Stimulated activated effector memory CD8-positive, alpha-beta T cell treated with anti-CD3 and anti-CD28 coated beads, Interleukin-12 subunit alpha, Interleukin-12 subunit beta, amount 100 ng/mL, for 72 hours (primary cell): ENCODE results near the gene ARFRP1.
"Not testable (repeated sequence)": the region's sequence is repeated elsewhere in the genome, so short reads cannot be mapped to it uniquely, and the experiment has no call there.

Source experiments
- ATAC-seq: fragments of 150-1000 bp; cut with Tn5 transposase; 2 replicates; pipeline ENCODE4 v1.10.0; 2021
- DNase-seq, 2 donors: peaks; one replicate each; pipeline ENCODE4 v3.0.0; 2021 to 2022; ENCODE audit warnings: low spot score in 2 of 2
- H3K27ac Mint-ChIP-seq: one replicate; pipeline ENCODE4 v1.8.0; 2022; ENCODE audit warnings: mild to moderate bottlenecking, mixed read lengths
- H3K36me3 Mint-ChIP-seq: one replicate; pipeline ENCODE4 v1.8.0; 2022; ENCODE audit warnings: mild to moderate bottlenecking, mixed read lengths
- H3K4me1 Mint-ChIP-seq: one replicate; pipeline ENCODE4 v1.8.0; 2022; ENCODE audit warnings: mixed read lengths
- H3K4me3 Mint-ChIP-seq: one replicate; pipeline ENCODE4 v1.8.0; 2022; ENCODE audit warnings: mild to moderate bottlenecking, mixed read lengths
- H3K9me3 Mint-ChIP-seq: one replicate; pipeline ENCODE4 v1.8.0; 2022; ENCODE audit warnings: mixed read lengths

The ARFRP1 gene

DNA sequence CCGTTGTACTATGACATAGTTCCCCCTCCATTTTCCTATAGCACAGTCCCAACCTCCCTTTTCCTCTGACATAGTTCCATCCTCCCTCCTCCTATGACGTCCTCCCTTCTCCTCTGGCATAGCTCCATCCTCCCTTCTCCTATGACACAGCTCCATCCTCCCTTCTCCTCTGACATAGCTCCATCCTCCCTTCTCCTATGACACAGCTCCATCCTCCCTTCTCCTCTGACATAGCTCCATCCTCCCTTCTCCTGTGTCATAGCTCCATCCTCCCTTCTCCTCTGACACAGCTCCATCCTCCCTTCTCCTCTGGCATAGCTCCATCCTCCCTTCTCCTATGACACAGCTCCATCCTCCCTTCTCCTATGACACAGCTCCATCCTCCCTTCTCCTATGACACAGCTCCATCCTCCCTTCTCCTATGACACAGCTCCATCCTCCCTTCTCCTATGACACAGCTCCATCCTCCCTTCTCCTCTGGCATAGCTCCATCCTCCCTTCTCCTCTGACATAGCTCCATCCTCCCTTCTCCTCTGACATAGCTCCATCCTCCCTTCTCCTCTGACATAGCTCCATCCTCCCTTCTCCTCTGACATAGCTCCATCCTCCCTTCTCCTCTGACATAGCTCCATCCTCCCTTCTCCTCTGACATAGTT lies 15.3 kb upstream of the ARFRP1 start:
- not testable (repeated sequence) for H3K4me3 Mint-ChIP-seq, H3K9me3 Mint-ChIP-seq, DNase-seq, ATAC-seq
- H3K36me3 Mint-ChIP-seq = peaks cover 89% of the 10 kb centered on the region
- H3K4me1 Mint-ChIP-seq = peaks cover 26% of the 10 kb centered on the region
- H3K27ac Mint-ChIP-seq = peak overlapping the region; percentile 48

GRCh38 chr20:63718996-63719395 lies 11.2 kb upstream of the ARFRP1 start:
- Mint-ChIP-seq H3K27ac (no peak overlapping the region), H3K9me3 (peaks cover 5% of the 10 kb centered on the region), H3K36me3 (peaks cover 97% of the 10 kb centered on the region), H3K4me1 (peaks cover 48% of the 10 kb centered on the region), H3K4me3 (no peak overlapping the region)
- DNase-seq = no peak
- no peak for ATAC-seq

DNA sequence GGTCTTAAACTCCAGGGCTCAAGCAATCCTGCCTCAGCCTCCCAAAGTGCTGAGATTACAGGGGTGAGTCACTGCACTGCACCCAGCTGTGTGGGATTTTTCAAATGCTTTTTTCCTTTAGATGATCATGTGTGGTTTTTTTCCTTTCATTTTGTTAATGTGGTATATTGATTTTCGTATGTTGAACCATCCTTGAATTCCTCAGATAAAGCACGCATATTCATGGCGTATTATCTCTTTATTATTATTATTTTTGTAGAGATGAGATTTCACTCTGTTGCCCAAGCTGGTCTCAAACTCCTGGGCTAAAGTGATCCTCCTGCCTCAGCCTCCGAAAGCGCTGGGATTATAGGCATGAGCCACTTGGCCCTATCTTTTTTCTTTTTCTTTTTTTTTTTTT lies 7.1 kb upstream of the ARFRP1 start:
- ATAC-seq (no peak), DNase-seq (no peak)
- H3K4me1 Mint-ChIP-seq = peaks cover 51% of the 10 kb centered on the region
- peaks cover 5% of the 10 kb centered on the region for H3K9me3 Mint-ChIP-seq
- peaks cover 100% of the 10 kb centered on the region for H3K36me3 Mint-ChIP-seq
- no peak overlapping the region for H3K27ac Mint-ChIP-seq
- H3K4me3 Mint-ChIP-seq = no peak overlapping the region

DNA sequence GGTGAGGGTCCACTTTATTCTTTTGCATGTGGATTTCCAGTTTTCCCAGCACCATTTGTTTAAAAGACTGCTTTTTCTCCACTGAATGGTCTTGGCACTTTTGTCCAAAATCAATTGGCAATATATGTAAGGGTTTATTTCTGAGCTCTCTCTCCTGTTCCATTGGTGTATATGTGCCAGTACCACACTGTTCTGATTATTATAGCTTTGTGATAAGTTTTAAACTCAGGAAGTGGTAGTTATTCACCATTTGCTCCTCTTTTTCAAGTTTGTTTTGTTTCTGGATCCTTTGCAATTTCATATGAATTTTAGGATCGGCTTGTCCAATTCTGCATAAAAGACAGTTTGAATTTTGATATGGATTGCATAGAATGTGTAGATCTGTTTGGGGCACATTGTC lies 4.4 kb upstream of the ARFRP1 start:
- peaks cover 90% of the 10 kb centered on the region for H3K36me3 Mint-ChIP-seq
- no peak for ATAC-seq

GRCh38 chr20:63711085-63711645 lies 3.4 kb upstream of the ARFRP1 start:
- Mint-ChIP-seq H3K4me1 (peaks cover 51% of the 10 kb centered on the region), H3K4me3 (no peak overlapping the region), H3K9me3 (no peaks in the 10 kb centered on the region), H3K36me3 (peaks cover 90% of the 10 kb centered on the region), H3K27ac (no peak overlapping the region)
- DNase-seq (no peak), ATAC-seq (no peak)

More for the DNA sequence above, 4.4 kb upstream of the ARFRP1 start:
- Mint-ChIP-seq H3K27ac (no peak overlapping the region), H3K4me1 (peaks cover 52% of the 10 kb centered on the region), H3K4me3 (no peak overlapping the region), H3K9me3 (no peaks in the 10 kb centered on the region)
- no peak for DNase-seq

- DNase-seq = no peak
- no peaks in the 10 kb centered on the region for H3K9me3 Mint-ChIP-seq
- H3K27ac Mint-ChIP-seq = peak overlapping the region; percentile 88
- H3K36me3 Mint-ChIP-seq = peaks cover 90% of the 10 kb centered on the region
- peak overlapping the region; percentile 89 for H3K4me3 Mint-ChIP-seq
- ATAC-seq = no peak
- H3K4me1 Mint-ChIP-seq = peaks cover 52% of the 10 kb centered on the region
Observed at GRCh38 chr20:63709149-63709527, 1.4 kb upstream of the ARFRP1 start.

DNA sequence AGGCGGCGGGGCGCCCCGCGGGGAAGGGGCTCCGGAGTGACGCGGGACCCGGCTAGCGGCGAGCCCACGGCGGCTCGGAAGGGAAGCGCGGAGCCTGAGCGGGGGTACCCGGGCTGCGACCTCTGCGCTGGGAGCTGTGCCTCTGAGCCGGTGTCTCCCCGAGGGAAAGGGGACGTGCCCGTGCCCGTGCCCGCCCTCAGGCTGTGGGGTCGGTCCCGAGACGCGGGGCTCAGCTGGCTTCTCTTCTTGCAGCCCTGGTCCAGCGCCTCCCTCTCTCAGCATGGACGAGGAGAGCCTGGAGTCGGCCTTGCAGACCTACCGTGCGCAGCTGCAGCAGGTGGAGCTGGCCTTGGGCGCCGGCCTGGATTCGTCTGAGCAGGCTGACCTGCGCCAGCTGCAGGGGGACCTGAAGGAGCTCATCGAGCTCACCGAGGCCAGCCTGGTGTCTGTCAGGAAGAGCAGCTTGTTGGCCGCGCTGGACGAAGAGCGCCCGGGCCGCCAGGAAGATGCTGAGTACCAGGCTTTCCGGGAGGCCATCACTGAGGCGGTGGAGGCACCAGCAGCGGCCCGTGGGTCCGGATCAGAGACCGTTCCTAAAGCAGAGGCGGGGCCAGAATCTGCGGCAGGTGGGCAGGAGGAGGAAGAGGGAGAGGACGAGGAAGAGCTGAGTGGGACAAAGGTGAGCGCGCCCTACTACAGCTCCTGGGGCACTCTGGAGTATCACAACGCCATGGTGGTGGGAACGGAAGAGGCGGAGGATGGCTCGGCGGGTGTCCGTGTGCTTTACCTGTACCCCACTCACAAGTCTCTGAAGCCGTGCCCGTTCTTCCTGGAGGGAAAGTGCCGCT lies 749 bp upstream of the ARFRP1 start:
- H3K9me3 Mint-ChIP-seq = no peaks in the 10 kb centered on the region
- H3K4me1 Mint-ChIP-seq = peaks cover 52% of the 10 kb centered on the region
- H3K36me3 Mint-ChIP-seq = peaks cover 86% of the 10 kb centered on the region
- peak; percentile 22 for ATAC-seq
- H3K4me3 Mint-ChIP-seq = peak overlapping the region; percentile 89
- peak overlapping the region; percentile 88 for H3K27ac Mint-ChIP-seq
- DNase-seq = no peak

- DNase-seq (peak in 1 of 2 donors; percentile 78), ATAC-seq (peak; percentile 73)
Observed at GRCh38 chr20:63706852-63707557, 771 bp downstream of the ARFRP1 start.

GRCh38 chr20:63706027-63706695 lies 1.6 kb downstream of the ARFRP1 start:
- ATAC-seq (no peak), DNase-seq (no peak)
- peaks cover 71% of the 10 kb centered on the region for H3K36me3 Mint-ChIP-seq
- H3K9me3 Mint-ChIP-seq = no peaks in the 10 kb centered on the region
- peak overlapping the region; percentile 75 for H3K27ac Mint-ChIP-seq
- H3K4me1 Mint-ChIP-seq = peaks cover 54% of the 10 kb centered on the region
- H3K4me3 Mint-ChIP-seq = peak overlapping the region; percentile 89

More at GRCh38 chr20:63706852-63707557, 771 bp downstream of the ARFRP1 start:
- H3K27ac Mint-ChIP-seq = peak overlapping the region; percentile 75
- no peaks in the 10 kb centered on the region for H3K9me3 Mint-ChIP-seq
- H3K36me3 Mint-ChIP-seq = peaks cover 80% of the 10 kb centered on the region
- peaks cover 56% of the 10 kb centered on the region for H3K4me1 Mint-ChIP-seq
- peak overlapping the region; percentile 89 for H3K4me3 Mint-ChIP-seq

GRCh38 chr20:63705232-63706026 lies 2.3 kb downstream of the ARFRP1 start:
- Mint-ChIP-seq H3K4me3 (peak overlapping the region; percentile 89), H3K27ac (peak overlapping the region; percentile 54), H3K9me3 (no peaks in the 10 kb centered on the region), H3K4me1 (peaks cover 46% of the 10 kb centered on the region), H3K36me3 (peaks cover 64% of the 10 kb centered on the region)
- no peak for ATAC-seq
- no peak for DNase-seq

- peak overlapping the region; percentile 54 for H3K27ac Mint-ChIP-seq
- no peak for ATAC-seq
- DNase-seq = no peak
- no peaks in the 10 kb centered on the region for H3K9me3 Mint-ChIP-seq
- H3K4me1 Mint-ChIP-seq = peaks cover 43% of the 10 kb centered on the region
- peaks cover 57% of the 10 kb centered on the region for H3K36me3 Mint-ChIP-seq
- no peak overlapping the region for H3K4me3 Mint-ChIP-seq
Observed at GRCh38 chr20:63704749-63705117, 3.0 kb downstream of the ARFRP1 start.

- Mint-ChIP-seq H3K4me1 (peaks cover 46% of the 10 kb centered on the region), H3K36me3 (peaks cover 51% of the 10 kb centered on the region), H3K4me3 (no peak overlapping the region), H3K9me3 (no peaks in the 10 kb centered on the region), H3K27ac (peak overlapping the region; percentile 58)
- no peak for DNase-seq
- ATAC-seq = no peak
Observed at GRCh38 chr20:63703976-63704748, 3.6 kb downstream of the ARFRP1 start.

GRCh38 chr20:63703471-63703975 lies 4.3 kb downstream of the ARFRP1 start:
- Mint-ChIP-seq H3K36me3 (peaks cover 45% of the 10 kb centered on the region), H3K9me3 (no peaks in the 10 kb centered on the region), H3K4me1 (peaks cover 45% of the 10 kb centered on the region), H3K27ac (no peak overlapping the region), H3K4me3 (no peak overlapping the region)
- ATAC-seq = no peak
- no peak for DNase-seq
